Activated B cell treated with CpG ODN at 0.5 μM for 24 hours (primary cell): Measurements from ENCODE around the gene SAFB. TPM values are rescaled to one million over a fixed set of nuclear protein-coding genes. Genes with fewer than 3 reads are reported as not detected.
"Not testable (repeated sequence)": the region's sequence is repeated elsewhere in the genome, so short reads cannot be mapped to it uniquely, and the experiment has no call there.

ENCODE experiments used
- ATAC-seq: fragments of 200-7000 bp; cut with Tn5 transposase; one replicate; pipeline ENCODE4 v1.10.0; 2021; ENCODE audit warnings: low read depth, mild to moderate bottlenecking, moderate library complexity
- CTCF ChIA-PET: fragments of 350-600 bp; sonication (Branson Sonifier 250); formaldehyde crosslinking; loops from one replicate; lab custom pipeline; 2021; ENCODE audit warnings: antibody characterized with exemption; lab: Charles Lee
- POLR2A ChIA-PET: fragments of 350-600 bp; sonication (Branson Sonifier 250); formaldehyde crosslinking; loops from one replicate; lab custom pipeline; 2021; ENCODE audit warnings: antibody characterized with exemption; lab: Charles Lee
- DNase-seq: peaks from one replicate; pipeline ENCODE4 v3.0.0; 2022
- H3K27ac Mint-ChIP-seq: one replicate; pipeline ENCODE4 v1.8.0; 2020; ENCODE audit warnings: mixed read lengths
- H3K27me3 Mint-ChIP-seq: one replicate; pipeline ENCODE4 v1.8.0; 2021; ENCODE audit warnings: mixed read lengths
- H3K36me3 Mint-ChIP-seq: one replicate; pipeline ENCODE4 v1.8.0; 2021; ENCODE audit warnings: low read depth, mixed read lengths
- H3K4me1 Mint-ChIP-seq: one replicate; pipeline ENCODE4 v1.8.0; 2021; ENCODE audit warnings: mixed read lengths
- H3K4me3 Mint-ChIP-seq: one replicate; pipeline ENCODE4 v1.8.0; 2020; ENCODE audit warnings: mild to moderate bottlenecking, mixed read lengths
- H3K9me3 Mint-ChIP-seq: one replicate; pipeline ENCODE4 v1.8.0; 2020; ENCODE audit warnings: mixed read lengths
- intact Hi-C: fragments of 100-400 bp; cut with micrococcal nuclease; formaldehyde crosslinking; loops from one replicate; pipeline ENCODE4 v1.15.1; 2024
- total RNA-seq: library from RNA; stranded (reverse); gene quantifications from 2 replicates; pipeline ENCODE4 v1.2.3, GENCODE V29; 2022
- TF ChIP-seq, protein P1 (sequence below): fragments of 200-600 bp; IDR thresholded peaks from one replicate; pipeline ENCODE4 v1.8.0; 2022; ENCODE audit warnings: antibody characterized with exemption, mild to moderate bottlenecking

Gene SAFB
- total RNA-seq, 1 donor from 2014 or later = 171 TPM

- H3K36me3 Mint-ChIP-seq = peaks cover 92% of the 10 kb centered on the region
- ChIA-PET POLR2A (interaction anchor here (1.0 kb wide), 1 partner anchor 15 kb away, joined by 4 read pairs; the partner anchor contains the start of genes SAFB and SAFB2), CTCF (no interaction called here)
- H3K27me3 Mint-ChIP-seq = no peaks in the 10 kb centered on the region
- ATAC-seq (no peak), DNase-seq (no peak)
- H3K9me3 Mint-ChIP-seq = no peaks in the 10 kb centered on the region
- intact Hi-C loops = no loop called here
- TF ChIP-seq, protein P1, sequence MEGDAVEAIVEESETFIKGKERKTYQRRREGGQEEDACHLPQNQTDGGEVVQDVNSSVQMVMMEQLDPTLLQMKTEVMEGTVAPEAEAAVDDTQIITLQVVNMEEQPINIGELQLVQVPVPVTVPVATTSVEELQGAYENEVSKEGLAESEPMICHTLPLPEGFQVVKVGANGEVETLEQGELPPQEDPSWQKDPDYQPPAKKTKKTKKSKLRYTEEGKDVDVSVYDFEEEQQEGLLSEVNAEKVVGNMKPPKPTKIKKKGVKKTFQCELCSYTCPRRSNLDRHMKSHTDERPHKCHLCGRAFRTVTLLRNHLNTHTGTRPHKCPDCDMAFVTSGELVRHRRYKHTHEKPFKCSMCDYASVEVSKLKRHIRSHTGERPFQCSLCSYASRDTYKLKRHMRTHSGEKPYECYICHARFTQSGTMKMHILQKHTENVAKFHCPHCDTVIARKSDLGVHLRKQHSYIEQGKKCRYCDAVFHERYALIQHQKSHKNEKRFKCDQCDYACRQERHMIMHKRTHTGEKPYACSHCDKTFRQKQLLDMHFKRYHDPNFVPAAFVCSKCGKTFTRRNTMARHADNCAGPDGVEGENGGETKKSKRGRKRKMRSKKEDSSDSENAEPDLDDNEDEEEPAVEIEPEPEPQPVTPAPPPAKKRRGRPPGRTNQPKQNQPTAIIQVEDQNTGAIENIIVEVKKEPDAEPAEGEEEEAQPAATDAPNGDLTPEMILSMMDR = no peak
- H3K27ac Mint-ChIP-seq = no peak overlapping the region
- H3K4me1 Mint-ChIP-seq = no peaks in the 10 kb centered on the region
- no peak overlapping the region for H3K4me3 Mint-ChIP-seq
Measured at GRCh38 chr19:5608291-5608690, 14.6 kb upstream of the SAFB start.

DNA sequence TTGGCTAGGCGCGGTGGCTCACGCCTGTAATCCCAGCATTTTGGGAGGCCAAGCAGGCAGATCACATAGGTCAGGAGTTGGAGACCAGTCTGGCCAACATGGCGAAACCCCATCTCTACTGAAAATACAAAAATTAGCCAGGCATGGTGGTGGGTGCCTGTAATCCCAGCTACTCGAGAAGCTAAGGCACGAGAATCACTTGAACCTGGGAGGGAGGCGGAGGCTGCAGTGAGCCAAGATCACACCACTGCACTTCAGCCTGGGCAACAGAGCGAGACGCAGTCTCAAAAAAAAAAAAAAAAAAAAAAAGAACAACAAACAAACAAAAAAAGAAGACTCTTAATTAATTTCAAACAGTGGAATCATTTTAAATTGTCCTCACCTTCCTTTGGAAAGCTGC is 14.1 kb upstream of the SAFB start:
- not testable (repeated sequence) for H3K4me1 Mint-ChIP-seq

GRCh38 chr19:5609881-5610448 is 12.9 kb upstream of the SAFB start:
- Mint-ChIP-seq H3K27ac (no peak overlapping the region), H3K9me3 (no peaks in the 10 kb centered on the region), H3K36me3 (peaks cover 92% of the 10 kb centered on the region), H3K4me1 (no peaks in the 10 kb centered on the region), H3K27me3 (no peaks in the 10 kb centered on the region), H3K4me3 (no peak overlapping the region)
- ATAC-seq (no peak), DNase-seq (no peak)
- TF ChIP-seq, protein P1 = no peak
- POLR2A ChIA-PET = no interaction called here
- CTCF ChIA-PET = no interaction called here
- intact Hi-C loops = no loop called here

More for the DNA sequence above, 14.1 kb upstream of the SAFB start:
- H3K9me3 Mint-ChIP-seq, H3K27ac Mint-ChIP-seq, H3K27me3 Mint-ChIP-seq, H3K4me3 Mint-ChIP-seq, intact Hi-C loops, ATAC-seq, DNase-seq: not testable (repeated sequence)
- H3K36me3 Mint-ChIP-seq = peaks cover 92% of the 10 kb centered on the region
- CTCF ChIA-PET = interaction anchor here (0.5 kb wide), 1 partner anchor 109 kb away, joined by 3 read pairs; no protein-coding TSS in a partner anchor
- POLR2A ChIA-PET = interaction anchor here (1.0 kb wide), 1 partner anchor 14 kb away, joined by 4 read pairs; the partner anchor contains the start of genes SAFB and SAFB2

GRCh38 chr19:5612891-5613865 is 9.7 kb upstream of the SAFB start:
- TF ChIP-seq, protein P1 = no peak
- Mint-ChIP-seq H3K4me3 (no peak overlapping the region), H3K27me3 (no peaks in the 10 kb centered on the region), H3K36me3 (peaks cover 88% of the 10 kb centered on the region), H3K9me3 (no peaks in the 10 kb centered on the region), H3K4me1 (peaks cover 6% of the 10 kb centered on the region), H3K27ac (no peak overlapping the region)
- ChIA-PET POLR2A (interaction anchor here (0.6 kb wide), 1 partner anchor 25 kb away, joined by 6 read pairs; no protein-coding TSS in a partner anchor), CTCF (no interaction called here)
- intact Hi-C loops = no loop called here
- DNase-seq = no peak
- no peak for ATAC-seq

- DNase-seq (no peak), ATAC-seq (no peak)
- Mint-ChIP-seq H3K27ac (no peak overlapping the region), H3K4me3 (no peak overlapping the region), H3K36me3 (peaks cover 85% of the 10 kb centered on the region), H3K4me1 (peaks cover 31% of the 10 kb centered on the region), H3K9me3 (no peaks in the 10 kb centered on the region), H3K27me3 (no peaks in the 10 kb centered on the region)
- CTCF ChIA-PET = no interaction called here
- POLR2A ChIA-PET = interaction anchor here (1.2 kb wide), 1 partner anchor 11 kb away, joined by 3 read pairs; no protein-coding TSS in a partner anchor
- intact Hi-C loops = no loop called here
- TF ChIP-seq, protein P1 = no peak
Measured at GRCh38 chr19:5615756-5616327, 7.0 kb upstream of the SAFB start.
